Adipocyte (in vitro differentiated cells): ENCODE data around the gene ST6GALNAC6.

Experiments
- DNase-seq: peaks from one replicate; pipeline ENCODE4 v3.0.0-alpha.2; 2015; ENCODE audit warnings: low read depth
- H3K27me3 ChIP-seq: replicated peaks from 2 replicates; pipeline ENCODE4 v1.7.0; 2013; ENCODE audit warnings: mild to moderate bottlenecking, low read length, moderate library complexity; ENCODE audit not compliant: control insufficient read depth, insufficient read depth
- H3K36me3 ChIP-seq: 2 replicates; pipeline ENCODE4 v1.7.0; 2013; ENCODE audit warnings: low read length, mild to moderate bottlenecking, moderate library complexity; ENCODE audit not compliant: control insufficient read depth, insufficient read depth, severe bottlenecking
- H3K4me1 ChIP-seq: 2 replicates; pipeline ENCODE4 v1.7.0; 2013; ENCODE audit warnings: mild to moderate bottlenecking, low read length, moderate library complexity; ENCODE audit not compliant: control insufficient read depth, insufficient read depth
- H3K4me3 ChIP-seq: 2 replicates; pipeline ENCODE4 v1.7.0; 2013; ENCODE audit warnings: mild to moderate bottlenecking, low read length, moderate library complexity
- H3K9ac ChIP-seq: 2 replicates; pipeline ENCODE4 v1.7.0; 2013; ENCODE audit warnings: mild to moderate bottlenecking, low read length, moderate library complexity
- H3K9me3 ChIP-seq: 2 replicates; pipeline ENCODE4 v1.7.0; 2013; ENCODE audit warnings: mild to moderate bottlenecking, low read length, moderate library complexity; ENCODE audit not compliant: control insufficient read depth

Gene ST6GALNAC6

DNA sequence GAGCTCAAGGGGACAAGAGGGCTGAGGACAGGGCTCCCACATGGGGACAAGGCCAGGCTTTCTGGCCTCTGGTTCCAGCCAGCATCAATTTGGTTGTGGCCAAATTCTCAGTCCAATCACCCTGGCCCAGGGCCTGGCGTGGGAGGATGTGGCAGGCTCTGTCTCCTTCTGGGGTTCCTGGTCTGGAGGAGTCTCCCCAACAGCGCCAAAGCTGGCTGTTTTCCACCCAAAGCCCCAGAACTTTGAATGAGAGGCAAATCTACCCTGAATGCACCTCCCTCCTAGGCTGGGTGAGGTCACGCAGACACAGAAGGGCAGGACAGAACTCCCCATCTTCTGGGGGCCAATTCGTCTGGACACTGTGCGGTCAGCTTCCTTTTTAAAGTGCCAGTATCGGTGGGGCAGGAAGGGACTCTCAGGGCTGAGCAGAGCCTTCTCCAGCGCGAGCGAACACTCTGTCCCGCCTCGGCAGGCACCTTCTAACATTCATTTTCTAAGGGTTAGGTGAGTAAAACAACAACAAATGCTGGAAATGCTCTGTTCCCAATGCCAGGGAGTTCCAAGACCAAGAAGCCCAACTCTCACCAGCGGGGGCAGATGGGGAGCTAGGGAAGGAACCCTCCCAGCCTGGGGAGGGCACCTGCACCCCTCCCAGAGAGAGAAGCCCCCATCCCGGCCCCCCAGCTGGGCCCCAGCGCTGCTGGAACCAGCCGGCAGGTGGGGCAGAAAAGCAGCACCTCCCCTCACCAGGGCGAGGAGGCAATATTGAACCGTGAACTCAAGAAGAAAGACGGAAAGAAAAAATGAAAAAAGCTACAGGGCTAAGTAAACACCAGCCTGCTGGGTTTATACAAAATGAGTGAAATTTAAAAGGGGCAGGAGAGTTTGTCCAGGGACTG, 41.9 kb upstream of the ST6GALNAC6 start:
- peaks cover 21% of the 10 kb centered on the region for H3K36me3 ChIP-seq

DNA sequence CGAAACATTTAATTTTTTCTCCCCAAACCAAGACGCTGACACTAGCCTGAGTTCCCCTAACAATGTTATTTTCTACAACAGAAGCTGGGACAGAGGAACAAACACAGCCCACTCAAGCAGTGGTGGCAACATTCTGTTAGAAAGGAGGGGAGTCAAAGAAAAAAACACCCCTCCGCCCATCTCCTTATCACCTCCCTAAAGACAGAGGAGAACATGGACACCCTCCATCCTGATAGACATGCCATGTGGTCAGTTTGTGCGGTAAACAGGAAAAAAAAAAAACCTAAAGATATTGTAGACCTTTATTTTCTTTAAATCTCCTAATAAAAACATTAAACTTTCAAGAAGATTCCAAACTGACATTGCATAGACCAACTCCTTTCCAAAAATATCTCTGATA, 41.2 kb upstream of the ST6GALNAC6 start:
- no peak overlapping the region for H3K4me3 ChIP-seq
- H3K4me1 ChIP-seq = peaks cover 24% of the 10 kb centered on the region
- H3K9ac ChIP-seq = peak overlapping the region; percentile 1
- DNase-seq = no peak
- peaks cover 21% of the 10 kb centered on the region for H3K36me3 ChIP-seq
- no peaks in the 10 kb centered on the region for H3K27me3 ChIP-seq
- H3K9me3 ChIP-seq = no peaks in the 10 kb centered on the region

More for the DNA sequence above, 41.9 kb upstream of the ST6GALNAC6 start:
- H3K27me3 ChIP-seq = no peaks in the 10 kb centered on the region
- peak overlapping the region; percentile 1 for H3K9ac ChIP-seq
- H3K4me3 ChIP-seq = no peak overlapping the region
- H3K4me1 ChIP-seq = peaks cover 19% of the 10 kb centered on the region
- no peak for DNase-seq
- H3K9me3 ChIP-seq = no peaks in the 10 kb centered on the region

DNA sequence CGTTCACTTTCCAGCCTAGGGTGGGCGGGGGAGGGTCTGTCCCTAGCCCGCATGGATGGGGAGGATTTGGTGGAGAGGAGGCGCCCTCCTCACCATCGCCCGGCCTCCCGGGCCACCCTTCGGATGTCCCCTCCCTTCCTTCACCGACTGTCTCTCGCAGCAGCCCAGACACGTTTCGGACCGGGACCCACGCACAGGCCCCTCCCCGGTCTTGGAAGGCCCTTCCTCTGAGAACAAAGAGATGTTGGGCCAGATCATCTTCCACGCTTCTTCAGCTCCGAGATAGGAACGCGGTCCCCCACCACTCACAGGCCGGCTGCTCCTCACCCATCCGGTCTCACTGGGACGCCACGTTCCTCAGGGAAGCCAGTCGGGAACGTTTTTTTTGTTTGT, 38.9 kb upstream of the ST6GALNAC6 start:
- H3K9ac ChIP-seq = peak overlapping the region; percentile 94
- H3K27me3 ChIP-seq = no peaks in the 10 kb centered on the region
- peaks cover 25% of the 10 kb centered on the region for H3K4me1 ChIP-seq
- DNase-seq = no peak
- H3K9me3 ChIP-seq = no peaks in the 10 kb centered on the region
- H3K4me3 ChIP-seq = peak overlapping the region; percentile 93
- peaks cover 9% of the 10 kb centered on the region for H3K36me3 ChIP-seq

DNA sequence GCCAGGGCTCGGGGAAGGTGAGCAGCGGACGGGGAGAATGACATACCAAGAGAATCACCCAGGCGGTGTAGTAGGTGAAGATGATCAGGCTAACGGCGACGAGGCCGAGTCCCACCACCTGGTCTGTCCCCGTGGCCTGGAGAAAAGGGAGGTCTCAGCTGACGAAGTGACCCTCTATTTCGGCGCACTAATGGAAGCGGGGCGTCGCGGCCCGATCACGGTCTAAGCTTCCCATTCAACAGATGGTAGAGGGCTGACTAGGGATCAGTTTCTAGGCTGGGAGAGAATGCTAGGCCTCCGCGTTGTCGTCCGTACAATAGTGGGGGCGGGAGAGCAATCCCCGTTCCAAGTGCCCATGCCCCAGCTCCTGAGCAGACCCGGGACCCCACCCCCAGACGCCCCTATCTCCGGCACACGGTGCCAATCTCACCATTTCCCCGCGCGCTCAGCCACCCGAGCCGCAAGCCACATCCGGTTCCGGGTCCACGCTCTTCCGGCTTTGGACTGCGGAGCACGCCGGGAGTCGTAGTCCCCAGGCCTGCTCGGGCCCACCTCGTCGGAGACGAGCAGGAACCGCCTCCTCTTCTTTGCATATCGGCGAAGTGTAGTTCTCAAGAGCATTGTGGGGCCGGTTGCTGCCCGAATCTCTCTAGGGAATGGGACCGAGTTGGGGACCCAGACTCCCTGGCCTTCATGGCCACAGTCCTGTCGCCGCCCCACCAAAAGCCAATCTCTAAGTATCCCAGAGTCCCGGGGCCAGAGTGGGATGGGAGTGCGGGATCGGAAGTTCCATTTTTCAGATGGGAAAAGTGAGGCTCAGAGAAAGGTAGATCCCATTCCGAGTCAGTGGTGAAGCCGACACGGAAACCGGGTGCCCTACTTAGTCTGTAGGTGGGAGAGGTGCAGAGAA, 38.2 kb upstream of the ST6GALNAC6 start, which contains the start of gene DPM2:
Gene DPM2, minus strand, starts transcription at position 467 of the 910 bp plus-strand sequence. Its CDS starts 34 bp downstream, at position 433.
- peaks cover 9% of the 10 kb centered on the region for H3K36me3 ChIP-seq
- DNase-seq = peak; percentile 90
- H3K4me3 ChIP-seq = peak within 1 kb of the TSS; percentile 93
- peaks cover 25% of the 10 kb centered on the region for H3K4me1 ChIP-seq
- peak within 1 kb of the TSS; percentile 94 for H3K9ac ChIP-seq
- no peaks in the 10 kb centered on the region for H3K9me3 ChIP-seq
- no peaks in the 10 kb centered on the region for H3K27me3 ChIP-seq

DNA sequence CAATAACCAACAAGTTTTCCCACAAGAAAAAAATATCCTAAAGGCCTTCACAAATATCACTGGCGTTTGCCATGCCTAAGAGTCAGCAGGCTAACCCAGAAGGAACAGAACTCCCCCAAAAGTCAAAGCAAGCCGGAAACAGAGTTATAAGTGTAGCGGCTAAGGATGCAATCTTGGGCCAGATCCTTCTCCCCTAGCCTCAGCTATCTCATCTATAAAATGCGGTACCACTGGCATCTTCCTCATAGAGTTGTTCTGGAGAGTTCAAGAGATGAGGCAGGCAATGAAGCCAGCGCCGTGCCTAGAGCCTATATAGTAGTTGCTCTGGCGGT, 37.6 kb upstream of the ST6GALNAC6 start:
- peaks cover 7% of the 10 kb centered on the region for H3K36me3 ChIP-seq
- no peaks in the 10 kb centered on the region for H3K27me3 ChIP-seq

DNA sequence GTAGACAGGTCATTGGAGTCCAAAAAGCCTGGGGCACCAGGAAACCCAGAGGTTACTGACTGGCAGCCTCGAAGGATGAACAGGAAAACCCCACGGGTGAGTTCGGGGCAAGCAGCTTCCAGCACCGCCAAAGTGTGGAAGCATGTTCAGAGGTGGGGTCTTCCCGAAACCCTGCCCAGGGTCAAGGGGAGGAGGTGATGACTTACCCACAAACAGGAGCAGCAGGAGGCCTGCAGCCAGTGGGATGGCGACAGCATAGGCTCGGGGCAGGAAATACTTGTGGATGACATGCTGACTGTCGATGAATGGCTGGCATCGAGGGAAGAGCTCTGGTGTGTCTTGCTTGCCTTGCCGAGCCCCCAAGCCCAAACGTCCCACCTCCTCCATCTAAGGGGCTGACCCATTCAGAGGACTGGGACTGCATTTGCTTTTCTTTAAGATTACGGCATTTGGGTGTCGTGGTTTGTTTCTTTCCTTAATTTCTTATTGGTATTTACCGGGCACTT, 37.0 kb upstream of the ST6GALNAC6 start:
- Histone ChIP-seq H3K9me3 (no peaks in the 10 kb centered on the region), H3K9ac (peak overlapping the region; percentile 94), H3K36me3 (peaks cover 5% of the 10 kb centered on the region), H3K4me3 (peak overlapping the region; percentile 93), H3K4me1 (peaks cover 32% of the 10 kb centered on the region), H3K27me3 (no peaks in the 10 kb centered on the region)
- no peak for DNase-seq

More for the DNA sequence above, 37.6 kb upstream of the ST6GALNAC6 start:
- peak; percentile 41 for DNase-seq
- Histone ChIP-seq H3K4me1 (peaks cover 25% of the 10 kb centered on the region), H3K9me3 (no peaks in the 10 kb centered on the region), H3K9ac (peak overlapping the region; percentile 94), H3K4me3 (peak overlapping the region; percentile 93)

DNA sequence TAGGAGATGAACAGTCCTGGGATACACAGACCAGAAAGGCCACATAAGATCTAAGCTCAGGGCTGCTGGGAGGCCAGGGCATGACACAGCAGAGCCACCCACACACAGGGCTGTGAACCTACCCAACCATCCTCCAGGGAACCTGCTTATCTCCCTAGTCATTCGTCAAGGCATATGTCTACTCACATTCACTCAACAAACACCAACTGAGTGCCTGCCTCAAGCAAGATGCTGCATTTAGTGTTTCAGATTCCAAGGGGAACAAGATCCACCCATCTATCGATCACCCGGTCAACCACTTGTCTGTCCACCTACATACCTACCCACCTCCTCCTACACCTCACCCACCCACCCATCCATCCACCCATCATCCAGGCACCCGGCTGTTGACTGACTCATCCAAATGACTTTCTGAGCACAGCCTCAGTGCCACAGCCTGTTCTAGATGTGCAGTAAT, 36.4 kb upstream of the ST6GALNAC6 start:
- Histone ChIP-seq H3K4me3 (peak overlapping the region; percentile 93), H3K4me1 (peaks cover 38% of the 10 kb centered on the region)
- DNase-seq = no peak

DNA sequence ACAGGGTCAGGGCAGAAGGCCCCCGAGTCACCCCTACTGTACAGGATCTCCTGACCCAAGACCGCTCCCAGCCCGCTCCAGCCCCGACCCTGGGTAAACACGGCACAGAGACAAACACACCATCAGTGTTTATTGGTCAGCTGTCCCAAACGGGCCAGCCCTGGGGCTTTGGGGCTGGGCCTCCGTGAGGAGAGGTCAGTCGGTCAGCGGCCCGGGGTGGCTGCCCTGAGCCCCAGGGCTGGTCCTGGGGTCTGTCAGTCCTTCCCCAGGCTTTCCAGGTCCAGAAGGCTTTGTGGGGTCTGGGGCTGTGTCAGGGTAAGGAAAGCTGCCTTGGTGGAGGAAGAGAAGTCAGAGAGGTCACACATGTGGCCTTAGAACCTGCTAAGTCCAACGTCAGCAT, 35.6 kb upstream of the ST6GALNAC6 start:
- Histone ChIP-seq H3K4me3 (no peak overlapping the region), H3K27me3 (no peaks in the 10 kb centered on the region), H3K4me1 (peaks cover 42% of the 10 kb centered on the region), H3K36me3 (peaks cover 5% of the 10 kb centered on the region), H3K9me3 (no peaks in the 10 kb centered on the region), H3K9ac (no peak overlapping the region)
- DNase-seq = no peak

More for the DNA sequence above, 36.4 kb upstream of the ST6GALNAC6 start:
- peak overlapping the region; percentile 94 for H3K9ac ChIP-seq
- H3K36me3 ChIP-seq = peaks cover 5% of the 10 kb centered on the region
- H3K27me3 ChIP-seq = no peaks in the 10 kb centered on the region
- no peaks in the 10 kb centered on the region for H3K9me3 ChIP-seq

DNA sequence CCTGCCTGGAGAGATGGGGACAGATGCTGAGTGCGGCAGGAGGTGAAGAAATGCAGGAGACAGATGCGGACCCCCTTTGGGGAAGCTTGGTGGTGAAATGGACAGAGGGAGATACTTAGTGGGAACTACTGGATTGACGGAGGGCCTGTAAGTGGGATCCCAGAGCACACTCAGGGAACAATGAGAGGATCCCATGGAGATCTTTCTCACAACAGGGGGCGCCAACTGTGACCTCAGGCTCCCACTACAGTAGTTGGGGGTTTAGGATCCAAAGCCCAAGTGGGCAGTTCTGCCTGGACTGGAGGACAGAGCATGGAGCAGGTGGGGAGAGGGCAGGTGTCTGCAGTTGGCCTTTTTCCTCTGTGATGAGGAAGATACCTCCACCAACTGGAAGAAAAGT, 34.8 kb upstream of the ST6GALNAC6 start:
- Histone ChIP-seq H3K4me3 (no peak overlapping the region), H3K27me3 (no peaks in the 10 kb centered on the region), H3K9me3 (no peaks in the 10 kb centered on the region), H3K36me3 (peaks cover 5% of the 10 kb centered on the region), H3K4me1 (peaks cover 42% of the 10 kb centered on the region), H3K9ac (no peak overlapping the region)
- DNase-seq = no peak

DNA sequence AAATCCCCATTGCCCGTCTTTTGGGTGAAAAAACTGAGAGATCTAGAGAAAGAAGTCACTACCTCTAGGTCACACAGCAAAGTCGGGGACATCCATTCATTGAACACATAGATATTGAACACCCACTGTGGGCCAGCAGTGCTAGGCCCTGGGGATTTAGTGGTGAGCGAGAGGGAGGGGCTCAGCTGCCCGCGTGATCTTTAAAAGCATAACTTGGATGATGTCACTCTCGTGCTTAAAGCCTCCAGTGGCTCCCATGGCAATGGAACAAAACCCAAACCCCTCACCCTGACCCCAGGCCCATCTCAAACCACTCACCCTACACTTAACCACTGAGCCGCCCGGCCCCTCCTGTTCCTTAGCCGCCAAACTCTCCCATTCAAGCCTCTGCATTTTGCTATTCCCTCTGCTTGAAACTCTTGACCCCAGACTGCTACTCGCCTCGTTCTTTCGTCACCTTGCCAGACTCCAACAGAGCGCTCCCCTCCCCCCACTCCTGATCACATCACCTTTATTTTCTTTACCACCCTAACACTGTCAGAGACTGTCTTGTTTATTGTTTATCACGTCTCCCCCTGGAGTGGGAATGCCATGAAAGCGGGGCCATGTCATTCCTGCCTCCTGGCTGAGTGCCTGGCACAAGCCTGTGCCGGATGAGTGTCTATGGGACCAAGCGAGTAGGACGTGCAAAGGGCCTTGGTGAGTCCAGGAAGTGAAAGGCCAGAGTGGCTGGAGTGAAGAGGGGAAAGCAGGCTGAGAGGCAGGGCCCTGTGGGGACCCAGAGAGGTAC, 31.9 kb upstream of the ST6GALNAC6 start:
- Histone ChIP-seq H3K36me3 (peaks cover 5% of the 10 kb centered on the region), H3K9ac (peak overlapping the region; percentile 62), H3K4me3 (peak overlapping the region; percentile 77), H3K27me3 (no peaks in the 10 kb centered on the region), H3K9me3 (no peaks in the 10 kb centered on the region), H3K4me1 (peaks cover 27% of the 10 kb centered on the region)
- peak; percentile 75 for DNase-seq
